Nephron (organoid): Measurements from ENCODE around the gene PSPN.

Source experiments
- H3K27ac Mint-ChIP-seq, 3 experiments: 2 replicates each; pipeline ENCODE4 v1.8.0; 2020; ENCODE audit warnings: mixed read lengths in 3 of 3, mild to moderate bottlenecking in 2 of 3, moderate library complexity in 1 of 3
- H3K27me3 Mint-ChIP-seq: 2 replicates; pipeline ENCODE4 v1.8.0; 2021; ENCODE audit warnings: low read depth, mild to moderate bottlenecking, moderate library complexity, mixed read lengths
- H3K36me3 Mint-ChIP-seq: 2 replicates; pipeline ENCODE4 v1.8.0; 2020; ENCODE audit warnings: low read depth, mixed read lengths
- H3K4me1 Mint-ChIP-seq: 2 replicates; pipeline ENCODE4 v1.8.0; 2020; ENCODE audit warnings: mixed read lengths
- H3K4me3 Mint-ChIP-seq, 3 experiments: 2 replicates each; pipeline ENCODE4 v1.8.0; 2020; ENCODE audit warnings: mild to moderate bottlenecking in 3 of 3, mixed read lengths in 3 of 3, moderate library complexity in 2 of 3
- H3K9me3 Mint-ChIP-seq: 2 replicates; pipeline ENCODE4 v1.8.0; 2020; ENCODE audit warnings: mixed read lengths
- TF ChIP-seq, protein P1 (sequence below), 3 experiments: fragments of 200-600 bp; sonication (generic); IDR thresholded peaks; one replicate each; pipeline ENCODE4 v1.5.0; 2021; ENCODE audit warnings: antibody characterized with exemption in 3 of 3; ENCODE audit not compliant: unreplicated experiment in 3 of 3

The PSPN gene

GRCh38 chr19:6343462-6343861 lies 32.3 kb downstream of the PSPN start:
- Mint-ChIP-seq H3K27me3 (peaks cover 1% of the 10 kb centered on the region), H3K9me3 (no peaks in the 10 kb centered on the region), H3K27ac (no peak overlapping the region), H3K4me3 (no peak overlapping the region), H3K4me1 (peaks cover 8% of the 10 kb centered on the region), H3K36me3 (no peaks in the 10 kb centered on the region)
- TF ChIP-seq, protein P1, sequence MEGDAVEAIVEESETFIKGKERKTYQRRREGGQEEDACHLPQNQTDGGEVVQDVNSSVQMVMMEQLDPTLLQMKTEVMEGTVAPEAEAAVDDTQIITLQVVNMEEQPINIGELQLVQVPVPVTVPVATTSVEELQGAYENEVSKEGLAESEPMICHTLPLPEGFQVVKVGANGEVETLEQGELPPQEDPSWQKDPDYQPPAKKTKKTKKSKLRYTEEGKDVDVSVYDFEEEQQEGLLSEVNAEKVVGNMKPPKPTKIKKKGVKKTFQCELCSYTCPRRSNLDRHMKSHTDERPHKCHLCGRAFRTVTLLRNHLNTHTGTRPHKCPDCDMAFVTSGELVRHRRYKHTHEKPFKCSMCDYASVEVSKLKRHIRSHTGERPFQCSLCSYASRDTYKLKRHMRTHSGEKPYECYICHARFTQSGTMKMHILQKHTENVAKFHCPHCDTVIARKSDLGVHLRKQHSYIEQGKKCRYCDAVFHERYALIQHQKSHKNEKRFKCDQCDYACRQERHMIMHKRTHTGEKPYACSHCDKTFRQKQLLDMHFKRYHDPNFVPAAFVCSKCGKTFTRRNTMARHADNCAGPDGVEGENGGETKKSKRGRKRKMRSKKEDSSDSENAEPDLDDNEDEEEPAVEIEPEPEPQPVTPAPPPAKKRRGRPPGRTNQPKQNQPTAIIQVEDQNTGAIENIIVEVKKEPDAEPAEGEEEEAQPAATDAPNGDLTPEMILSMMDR (IDR thresholded peaks at IDR 0.05; ENCODE audit: unreplicated experiment in 3 of 3) = no peak

DNA sequence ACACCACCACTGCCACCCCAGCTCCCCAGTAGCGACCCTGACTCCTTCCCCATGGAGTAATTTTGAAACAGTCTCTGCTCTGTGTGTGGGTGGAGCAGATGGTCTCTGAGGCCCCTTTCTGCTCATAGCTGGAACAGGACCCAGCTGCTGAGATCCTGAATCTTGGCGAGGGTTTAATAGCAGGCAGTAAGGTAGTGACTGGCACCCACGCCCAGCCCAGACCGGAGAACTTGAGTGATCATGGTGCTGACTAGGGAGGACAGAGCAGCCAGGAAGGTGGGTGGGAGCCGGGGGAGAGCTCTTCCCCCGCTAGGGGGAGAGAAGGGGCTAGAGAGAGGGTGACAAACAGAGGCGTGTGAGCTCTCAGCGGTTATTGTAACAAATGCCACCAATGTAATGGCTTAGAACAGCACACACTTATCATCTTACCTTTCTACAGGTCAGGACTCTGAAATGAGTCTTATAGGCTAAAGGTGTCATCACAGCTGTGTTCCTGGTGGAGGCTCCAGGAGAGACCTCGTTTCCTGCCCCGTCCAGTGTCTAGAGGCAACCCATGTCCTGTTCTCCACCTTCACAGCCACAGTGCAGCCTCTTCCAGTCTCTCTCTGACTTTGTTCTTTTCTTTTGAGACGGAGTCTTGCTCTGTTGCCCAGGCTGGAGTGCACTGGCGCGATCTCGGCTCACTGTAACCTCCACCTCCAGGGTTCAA lies 35.1 kb downstream of the PSPN start:
- TF ChIP-seq, protein P1 (IDR thresholded peaks at IDR 0.05; ENCODE audit: unreplicated experiment in 3 of 3) = peak in 1 of 3 experiments; percentile 19
- Mint-ChIP-seq H3K4me3 (peak overlapping the region in 1 of 3 experiments; percentile 24), H3K36me3 (no peaks in the 10 kb centered on the region), H3K9me3 (no peaks in the 10 kb centered on the region), H3K27me3 (no peaks in the 10 kb centered on the region), H3K27ac (peak overlapping the region; percentile 68 to 79 (median 73)), H3K4me1 (peaks cover 8% of the 10 kb centered on the region)

DNA sequence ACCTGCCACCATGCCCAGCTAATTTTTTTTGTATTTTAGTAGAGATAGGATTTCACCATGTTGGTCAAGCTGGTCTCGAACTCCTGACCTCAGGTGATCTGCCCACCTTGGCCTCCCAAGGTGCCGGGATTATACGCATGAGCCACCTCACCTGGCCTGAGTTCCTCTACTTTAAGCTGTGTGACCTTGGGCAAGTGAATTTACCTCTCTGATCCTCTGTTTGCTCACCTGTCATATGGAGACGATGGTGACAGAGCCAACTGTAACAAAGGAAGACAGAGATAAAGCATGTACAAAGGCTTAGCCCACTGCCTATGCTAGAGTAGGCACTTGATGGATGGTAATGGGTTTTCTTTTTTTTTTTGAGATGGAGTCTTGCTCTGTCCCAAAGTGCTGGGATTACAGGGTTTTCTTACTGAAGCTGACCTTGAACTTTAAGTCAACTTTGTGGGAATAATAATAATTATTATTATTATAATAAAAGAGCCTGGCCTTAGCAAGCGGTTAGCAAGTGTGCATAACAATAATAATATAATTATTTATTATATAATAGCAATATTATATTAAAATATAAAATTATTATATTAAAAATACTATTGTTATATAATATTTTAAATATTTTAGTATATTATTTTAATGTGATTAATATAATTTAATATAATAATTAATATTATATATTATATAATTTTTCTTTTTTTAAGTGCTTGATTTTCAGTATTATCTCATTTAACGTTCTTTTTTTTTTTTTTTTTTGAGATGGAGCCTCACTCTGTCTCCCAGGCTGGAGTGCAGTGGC lies 41.0 kb downstream of the PSPN start:
- Mint-ChIP-seq H3K36me3 (no peaks in the 10 kb centered on the region), H3K4me1 (no peaks in the 10 kb centered on the region), H3K9me3 (no peaks in the 10 kb centered on the region), H3K27me3 (no peaks in the 10 kb centered on the region), H3K4me3 (no peak overlapping the region), H3K27ac (no peak overlapping the region)
- TF ChIP-seq, protein P1 (IDR thresholded peaks at IDR 0.05; ENCODE audit: unreplicated experiment in 3 of 3) = no peak

GRCh38 chr19:6333439-6333838 lies 42.3 kb downstream of the PSPN start, which contains the start of gene ACER1:
TSS of gene ACER1 (minus strand) at chr19:6333612. CDS start at chr19:6333551, 61 bp downstream.
- no peaks in the 10 kb centered on the region for H3K36me3 Mint-ChIP-seq
- H3K27ac Mint-ChIP-seq = no peak within 1 kb of the TSS
- no peaks in the 10 kb centered on the region for H3K4me1 Mint-ChIP-seq
- H3K4me3 Mint-ChIP-seq = no peak within 1 kb of the TSS
- H3K27me3 Mint-ChIP-seq = no peaks in the 10 kb centered on the region
- no peaks in the 10 kb centered on the region for H3K9me3 Mint-ChIP-seq
- TF ChIP-seq, protein P1 (IDR thresholded peaks at IDR 0.05; ENCODE audit: unreplicated experiment in 3 of 3) = no peak

GRCh38 chr19:6326815-6327214 lies 48.9 kb downstream of the PSPN start:
- Mint-ChIP-seq H3K27me3 (peaks cover 9% of the 10 kb centered on the region), H3K9me3 (peaks cover 3% of the 10 kb centered on the region), H3K36me3 (no peaks in the 10 kb centered on the region), H3K4me1 (no peaks in the 10 kb centered on the region), H3K4me3 (no peak overlapping the region), H3K27ac (no peak overlapping the region)
- TF ChIP-seq, protein P1 (IDR thresholded peaks at IDR 0.05; ENCODE audit: unreplicated experiment in 3 of 3) = no peak
